RWPE2 (cell line): Measurements from ENCODE around the gene PARP12.

Experiments used
- ATAC-seq: fragments of 200-7000 bp; cut with Tn5 transposase; 3 replicates; pipeline ENCODE4 v1.9.1; 2021; ENCODE audit warnings: low read depth
- DNase-seq: peaks from one replicate; pipeline ENCODE4 v3.0.0-alpha.2; 2020; ENCODE audit warnings: low spot score
- H3K27ac ChIP-seq: fragments of 450-650 bp; 2 replicates; pipeline ENCODE4 v1.5.1; 2017; ENCODE audit warnings: mild to moderate bottlenecking; ENCODE audit not compliant: poor library complexity, severe bottlenecking
- H3K27me3 ChIP-seq: fragments of 250-450 bp; sonication (Bioruptor Pico); 2 replicates; pipeline ENCODE4 v1.5.1; 2021; ENCODE audit warnings: mild to moderate bottlenecking, moderate library complexity; ENCODE audit not compliant: insufficient read depth, poor library complexity, severe bottlenecking
- H3K36me3 ChIP-seq: fragments of 250-450 bp; sonication (Bioruptor Pico); 2 replicates; pipeline ENCODE4 v1.5.1; 2020; ENCODE audit warnings: low read depth, mild to moderate bottlenecking, moderate library complexity
- H3K4me1 ChIP-seq: fragments of 250-450 bp; sonication (Bioruptor Pico); 2 replicates; pipeline ENCODE4 v1.5.1; 2021; ENCODE audit warnings: mild to moderate bottlenecking, moderate library complexity; ENCODE audit not compliant: insufficient read depth, poor library complexity, severe bottlenecking
- H3K4me3 ChIP-seq: fragments of 250-450 bp; sonication (Bioruptor Pico); 2 replicates; pipeline ENCODE4 v1.5.1; 2021; ENCODE audit warnings: mild to moderate bottlenecking, moderate library complexity; ENCODE audit not compliant: severe bottlenecking
- H3K9me3 ChIP-seq: fragments of 250-450 bp; sonication (Bioruptor Pico); 2 replicates; pipeline ENCODE4 v1.5.1; 2021; ENCODE audit warnings: mild to moderate bottlenecking, moderate library complexity; ENCODE audit not compliant: severe bottlenecking
- TF ChIP-seq, protein P1 (sequence below): fragments of 450-650 bp; IDR thresholded peaks from one replicate; pipeline ENCODE4 v1.5.1; 2017; ENCODE audit warnings: mild to moderate bottlenecking, moderate library complexity; ENCODE audit not compliant: poor library complexity, severe bottlenecking

The PARP12 gene

DNA sequence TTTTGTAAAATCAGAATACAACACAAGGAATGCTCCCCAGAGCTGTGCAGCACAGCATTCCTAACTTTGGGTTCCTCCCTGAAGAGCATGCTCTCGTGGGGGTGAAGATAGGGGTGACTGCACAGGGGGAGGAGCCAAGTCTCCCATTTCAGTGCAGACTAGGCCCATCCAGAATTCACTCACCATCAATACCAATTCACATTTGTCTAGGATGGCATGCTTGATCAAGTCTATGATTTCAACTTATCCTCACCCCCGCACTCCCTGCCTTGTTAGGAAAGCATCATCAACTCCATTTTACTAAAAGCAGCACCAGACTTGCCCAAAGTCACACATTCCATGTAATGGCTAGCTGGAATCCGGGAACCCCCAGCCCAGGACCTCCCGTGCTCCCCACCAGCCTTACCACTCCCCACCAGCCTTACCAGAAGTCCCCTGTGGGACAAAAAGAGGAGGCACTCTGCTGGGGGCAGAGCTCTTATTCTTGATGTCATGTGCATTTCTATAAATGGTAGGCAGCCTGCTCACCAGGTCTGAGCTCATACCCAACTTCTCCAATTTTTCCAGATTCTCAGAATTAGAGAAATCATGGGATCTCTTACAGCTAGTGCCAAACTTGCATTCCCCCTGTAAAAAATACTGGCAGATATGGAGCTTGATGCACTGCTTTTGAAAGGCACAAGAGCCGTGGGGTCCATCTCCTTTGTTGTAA, 6.2 kb downstream of the PARP12 start:
- H3K4me3 ChIP-seq: no peak overlapping the region
- no peak for ATAC-seq
- DNase-seq: no peak
- TF ChIP-seq, protein P1, sequence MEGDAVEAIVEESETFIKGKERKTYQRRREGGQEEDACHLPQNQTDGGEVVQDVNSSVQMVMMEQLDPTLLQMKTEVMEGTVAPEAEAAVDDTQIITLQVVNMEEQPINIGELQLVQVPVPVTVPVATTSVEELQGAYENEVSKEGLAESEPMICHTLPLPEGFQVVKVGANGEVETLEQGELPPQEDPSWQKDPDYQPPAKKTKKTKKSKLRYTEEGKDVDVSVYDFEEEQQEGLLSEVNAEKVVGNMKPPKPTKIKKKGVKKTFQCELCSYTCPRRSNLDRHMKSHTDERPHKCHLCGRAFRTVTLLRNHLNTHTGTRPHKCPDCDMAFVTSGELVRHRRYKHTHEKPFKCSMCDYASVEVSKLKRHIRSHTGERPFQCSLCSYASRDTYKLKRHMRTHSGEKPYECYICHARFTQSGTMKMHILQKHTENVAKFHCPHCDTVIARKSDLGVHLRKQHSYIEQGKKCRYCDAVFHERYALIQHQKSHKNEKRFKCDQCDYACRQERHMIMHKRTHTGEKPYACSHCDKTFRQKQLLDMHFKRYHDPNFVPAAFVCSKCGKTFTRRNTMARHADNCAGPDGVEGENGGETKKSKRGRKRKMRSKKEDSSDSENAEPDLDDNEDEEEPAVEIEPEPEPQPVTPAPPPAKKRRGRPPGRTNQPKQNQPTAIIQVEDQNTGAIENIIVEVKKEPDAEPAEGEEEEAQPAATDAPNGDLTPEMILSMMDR: no peak
- H3K36me3 ChIP-seq: peaks cover 61% of the 10 kb centered on the region
- no peak overlapping the region for H3K27ac ChIP-seq
- no peaks in the 10 kb centered on the region for H3K9me3 ChIP-seq
- H3K4me1 ChIP-seq: peaks cover 26% of the 10 kb centered on the region
- H3K27me3 ChIP-seq: no peaks in the 10 kb centered on the region

DNA sequence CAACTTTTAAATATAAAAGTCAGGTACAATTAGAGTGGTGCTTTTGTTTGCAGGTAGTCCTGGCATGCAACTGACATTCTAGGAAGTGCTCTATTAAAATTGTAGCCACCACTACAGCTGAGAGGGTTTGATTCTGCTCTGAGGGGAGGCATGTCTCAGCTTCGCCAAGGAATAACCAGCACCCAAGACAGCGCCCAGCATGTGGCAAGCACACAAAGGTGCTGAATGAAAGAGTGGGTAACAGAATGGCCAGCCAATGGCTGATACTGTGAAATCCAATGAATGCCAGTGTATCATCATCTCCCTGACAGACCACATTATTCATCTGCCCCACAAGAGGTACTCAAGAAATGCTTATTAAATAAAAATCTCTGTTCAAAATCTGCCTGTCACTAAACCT, 6.9 kb downstream of the PARP12 start:
- ATAC-seq (no peak), DNase-seq (no peak)
- Histone ChIP-seq H3K4me1 (peaks cover 19% of the 10 kb centered on the region), H3K27me3 (no peaks in the 10 kb centered on the region), H3K9me3 (no peaks in the 10 kb centered on the region), H3K27ac (no peak overlapping the region), H3K4me3 (no peak overlapping the region), H3K36me3 (peaks cover 63% of the 10 kb centered on the region)
- TF ChIP-seq, protein P1: no peak

DNA sequence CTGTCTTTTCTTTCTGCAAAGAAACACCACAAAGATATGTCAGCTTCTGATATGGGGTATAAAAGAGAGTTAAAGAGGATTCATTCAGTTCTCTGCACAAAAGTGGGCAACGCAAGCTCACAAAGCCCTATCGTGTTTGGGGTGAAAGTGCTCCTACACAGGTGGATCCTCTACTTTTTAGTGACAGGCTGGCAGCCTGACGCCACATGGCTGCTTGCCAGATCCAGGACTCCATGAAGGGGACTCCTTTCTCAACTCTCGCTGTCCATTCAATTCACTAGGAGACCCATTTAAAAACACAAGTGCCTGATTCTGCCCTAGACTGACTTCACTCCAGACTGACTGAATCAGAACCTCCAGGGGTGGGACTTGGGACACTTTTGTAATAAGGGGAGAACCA, 8.0 kb downstream of the PARP12 start:
- ATAC-seq: no peak
- H3K4me1 ChIP-seq: peaks cover 15% of the 10 kb centered on the region

GRCh38 chr7:140053812-140054539, 8.8 kb downstream of the PARP12 start:
- Histone ChIP-seq H3K36me3 (peaks cover 63% of the 10 kb centered on the region), H3K4me1 (peaks cover 14% of the 10 kb centered on the region), H3K27ac (no peak overlapping the region), H3K4me3 (no peak overlapping the region), H3K9me3 (no peaks in the 10 kb centered on the region), H3K27me3 (no peaks in the 10 kb centered on the region)
- ATAC-seq (no peak), DNase-seq (no peak)
- TF ChIP-seq, protein P1: no peak

More for the DNA sequence above, 8.0 kb downstream of the PARP12 start:
- no peak overlapping the region for H3K4me3 ChIP-seq
- H3K27me3 ChIP-seq: no peaks in the 10 kb centered on the region
- TF ChIP-seq, protein P1: no peak
- peaks cover 63% of the 10 kb centered on the region for H3K36me3 ChIP-seq
- H3K9me3 ChIP-seq: no peaks in the 10 kb centered on the region
- no peak for DNase-seq
- no peak overlapping the region for H3K27ac ChIP-seq

- ATAC-seq (no peak), DNase-seq (no peak)
- TF ChIP-seq, protein P1: no peak
- H3K36me3 ChIP-seq: peaks cover 56% of the 10 kb centered on the region
- H3K4me3 ChIP-seq: no peak overlapping the region
- H3K4me1 ChIP-seq: peaks cover 14% of the 10 kb centered on the region
- no peaks in the 10 kb centered on the region for H3K27me3 ChIP-seq
- no peaks in the 10 kb centered on the region for H3K9me3 ChIP-seq
- no peak overlapping the region for H3K27ac ChIP-seq
These were observed 10.9 kb downstream of the PARP12 start for GRCh38 chr7:140051820-140052219.
